A673 (cell line): Measurements from ENCODE around the gene ATP7B.

ENCODE experiments used
- CTCF ChIP-seq: fragments of 300-800, 200-600 bp; sonication (generic); conservative IDR thresholded peaks from 2 replicates; pipeline ENCODE4 v1.5.1; 2017; ENCODE audit warnings: low read depth, mild to moderate bottlenecking, antibody characterized with exemption, low read length, moderate library complexity, mixed read lengths
- EZH2 ChIP-seq: fragments of 200-600 bp; sonication (generic); IDR thresholded peaks from 2 replicates; pipeline ENCODE4 v1.6.1; 2017; ENCODE audit warnings: borderline replicate concordance, low read depth, mild to moderate bottlenecking, mixed read lengths, antibody characterized with exemption, low read length; ENCODE audit not compliant: poor library complexity, severe bottlenecking

GRCh38 chr13:51957377-51958216 lies 53.7 kb downstream of the ATP7B start:
- TF ChIP-seq CTCF (no peak), EZH2 (no peak)
